GM21619 (cell line): ENCODE data around the gene RBP3.

Experiments used
- ATAC-seq: cut with Tn5 transposase; IDR thresholded peaks from one replicate; pipeline ENCODE4 v1.9.1; 2021; ENCODE audit not compliant: unreplicated experiment

The RBP3 gene

DNA sequence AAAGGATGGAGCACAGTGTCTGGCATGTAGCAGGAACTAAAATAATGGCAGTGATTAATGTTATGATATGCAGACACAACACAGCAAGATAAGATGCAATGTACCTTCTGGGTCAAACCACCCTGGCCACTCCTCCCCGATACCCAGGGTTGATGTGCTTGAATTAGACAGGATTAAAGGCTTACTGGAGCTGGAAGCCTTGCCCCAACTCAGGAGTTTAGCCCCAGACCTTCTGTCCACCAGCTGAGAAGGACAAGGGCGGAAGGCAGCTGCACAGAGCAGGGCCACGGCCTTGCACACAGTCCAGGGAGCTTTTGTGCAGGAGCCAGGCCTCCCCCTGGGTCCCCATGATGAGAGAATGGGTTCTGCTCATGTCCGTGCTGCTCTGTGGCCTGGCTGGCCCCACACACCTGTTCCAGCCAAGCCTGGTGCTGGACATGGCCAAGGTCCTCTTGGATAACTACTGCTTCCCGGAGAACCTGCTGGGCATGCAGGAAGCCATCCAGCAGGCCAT, at the start of gene RBP3:
Gene RBP3, plus strand, starts transcription at position 226 of the 514 bp plus-strand sequence. Its CDS starts 122 bp downstream, at position 348.
- ATAC-seq, result no peak

- ATAC-seq, result no peak
Observed at GRCh38 chr10:47298715-47299114, 49.4 kb upstream of the RBP3 start.

GRCh38 chr10:47299611-47300428, 48.3 kb upstream of the RBP3 start, which contains the start of gene GDF10:
TSS of gene GDF10 (plus strand) at chr10:47300197. CDS start at chr10:47300652, 455 bp downstream.
- no peak for ATAC-seq

- ATAC-seq, result no peak
Observed at GRCh38 chr10:47300429-47300931, 47.7 kb upstream of the RBP3 start.

DNA sequence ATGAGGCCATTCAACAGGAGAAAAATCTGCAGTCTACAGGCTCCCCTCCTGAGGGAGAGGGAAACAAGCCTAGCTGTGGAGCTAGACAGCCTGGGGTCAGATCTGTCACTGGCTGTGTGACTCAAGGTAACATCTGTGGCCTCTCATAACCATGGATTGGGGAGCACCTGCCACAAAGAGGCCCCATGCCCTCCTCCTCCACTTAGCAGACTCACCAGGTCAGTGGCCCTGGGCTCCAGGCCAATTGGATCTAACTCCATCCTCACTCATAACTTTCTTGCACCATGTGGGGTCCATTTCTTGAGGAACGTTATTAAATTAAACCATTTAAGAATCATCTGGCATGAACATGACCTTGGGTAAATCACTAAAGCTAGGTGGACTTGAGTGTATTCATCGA, 46.3 kb upstream of the RBP3 start:
- no peak for ATAC-seq

DNA sequence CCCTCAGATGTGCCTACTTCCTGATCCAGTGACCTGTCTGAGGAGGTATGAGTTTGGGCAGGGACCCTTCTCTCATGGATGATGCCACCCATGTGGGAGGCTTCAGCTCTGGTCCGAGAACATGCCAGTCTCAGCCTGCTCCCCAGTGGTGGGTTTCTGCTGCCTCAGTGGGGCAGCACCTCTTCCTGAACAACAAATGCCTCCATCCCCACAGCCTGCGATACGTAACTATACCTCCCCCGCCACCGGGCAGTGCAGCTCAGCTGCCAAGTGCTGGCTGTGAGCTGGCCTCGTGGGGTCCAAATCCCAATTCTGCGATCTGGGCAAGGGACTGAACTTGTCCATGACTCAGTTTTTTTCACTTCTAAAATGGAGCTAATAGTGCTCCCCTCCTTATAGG, 45.1 kb upstream of the RBP3 start:
- ATAC-seq, result no peak

DNA sequence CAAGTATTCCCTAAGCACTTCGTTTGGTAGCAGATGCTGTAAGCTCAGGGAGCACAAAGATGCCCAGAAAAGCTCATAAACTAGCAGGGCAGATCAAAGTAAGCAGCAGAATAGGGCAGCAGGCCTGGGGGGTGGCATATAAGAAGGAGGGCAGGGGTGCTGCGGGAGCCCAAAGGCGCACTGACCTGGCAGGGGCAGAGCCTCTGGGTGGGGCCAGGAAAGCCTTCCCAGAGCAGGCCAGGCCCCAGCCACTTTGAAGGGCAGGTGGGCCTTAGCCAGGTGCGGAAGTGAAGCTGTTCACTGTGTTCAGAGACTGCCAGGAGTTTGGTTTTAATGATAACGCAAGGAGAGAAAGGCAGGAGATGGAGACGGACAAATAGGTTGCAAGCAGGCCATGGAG, 44.3 kb upstream of the RBP3 start:
- no peak for ATAC-seq

GRCh38 chr10:47305566-47305965, 42.6 kb upstream of the RBP3 start:
- ATAC-seq, result no peak

- ATAC-seq, result no peak
Observed at GRCh38 chr10:47306387-47307210, 41.6 kb upstream of the RBP3 start.

DNA sequence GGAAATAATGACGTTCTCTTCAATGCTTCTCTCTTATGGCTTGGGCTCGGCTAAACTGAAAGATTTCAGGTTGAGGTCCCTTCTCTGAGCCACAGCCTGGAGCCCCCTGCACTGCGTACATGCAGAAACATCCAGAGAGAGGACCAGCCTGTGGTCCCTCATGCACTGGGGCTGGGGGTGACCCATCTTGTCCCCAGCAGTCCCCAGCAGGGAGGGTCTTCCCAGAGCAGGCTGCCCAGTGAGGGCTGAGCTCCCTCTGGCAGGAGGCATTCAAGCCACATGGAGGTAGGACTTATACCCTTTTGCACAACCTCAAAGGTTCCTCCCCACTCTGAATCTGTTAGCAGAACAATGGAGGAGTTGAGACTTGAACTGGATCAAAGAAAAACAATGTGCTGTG, 40.8 kb upstream of the RBP3 start:
- ATAC-seq, result no peak

GRCh38 chr10:47308775-47309174, 39.4 kb upstream of the RBP3 start:
- ATAC-seq, result no peak

- no peak for ATAC-seq
Observed at GRCh38 chr10:47309408-47310089, 38.6 kb upstream of the RBP3 start.

DNA sequence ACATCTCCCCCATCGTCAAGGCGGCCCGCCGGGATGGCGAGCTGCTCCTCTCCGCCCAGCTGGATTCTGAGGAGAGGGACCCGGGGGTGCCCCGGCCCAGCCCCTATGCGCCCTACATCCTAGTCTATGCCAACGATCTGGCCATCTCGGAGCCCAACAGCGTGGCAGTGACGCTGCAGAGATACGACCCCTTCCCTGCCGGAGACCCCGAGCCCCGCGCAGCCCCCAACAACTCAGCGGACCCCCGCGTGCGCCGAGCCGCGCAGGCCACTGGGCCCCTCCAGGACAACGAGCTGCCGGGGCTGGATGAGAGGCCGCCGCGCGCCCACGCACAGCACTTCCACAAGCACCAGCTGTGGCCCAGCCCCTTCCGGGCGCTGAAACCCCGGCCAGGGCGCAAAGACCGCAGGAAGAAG, 38.1 kb upstream of the RBP3 start:
- ATAC-seq, result no peak

DNA sequence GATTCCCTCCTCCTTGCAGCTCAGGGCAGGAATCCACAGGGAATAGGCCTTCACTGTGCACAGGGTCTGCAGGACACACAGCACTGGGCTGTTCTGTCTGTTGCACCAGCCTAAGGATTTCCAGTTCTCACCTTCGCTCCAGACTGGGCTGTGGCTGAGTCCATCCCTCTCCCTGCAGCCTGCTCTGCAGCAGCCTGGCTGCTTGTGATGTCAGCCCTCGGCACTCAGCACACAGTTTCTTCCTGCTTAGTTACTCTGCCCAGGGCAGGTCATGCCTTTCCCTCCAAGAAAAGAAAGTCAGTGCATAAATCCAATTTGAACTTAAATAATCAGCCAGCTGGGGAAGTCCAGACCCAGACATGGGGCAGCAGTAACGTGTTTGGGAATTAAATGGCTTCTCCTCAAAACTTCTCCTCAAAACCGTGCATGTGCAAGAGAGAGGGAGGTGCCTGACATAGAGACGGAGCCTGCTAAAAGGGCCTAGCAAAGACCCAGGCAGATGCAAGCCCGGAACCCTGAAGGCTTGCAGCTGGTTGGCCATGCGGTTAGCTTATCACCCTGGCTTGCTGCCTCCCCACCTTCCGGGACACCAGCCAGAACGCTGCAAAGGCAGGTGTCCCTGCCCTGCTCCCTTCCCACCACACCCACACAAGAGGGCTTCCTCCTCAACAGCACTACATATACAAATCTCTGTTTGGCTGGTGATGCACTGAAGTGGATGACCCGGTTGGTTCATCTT, 36.8 kb upstream of the RBP3 start:
- ATAC-seq, result no peak

GRCh38 chr10:47311932-47312662, 36.1 kb upstream of the RBP3 start:
- peak; percentile 66 for ATAC-seq

DNA sequence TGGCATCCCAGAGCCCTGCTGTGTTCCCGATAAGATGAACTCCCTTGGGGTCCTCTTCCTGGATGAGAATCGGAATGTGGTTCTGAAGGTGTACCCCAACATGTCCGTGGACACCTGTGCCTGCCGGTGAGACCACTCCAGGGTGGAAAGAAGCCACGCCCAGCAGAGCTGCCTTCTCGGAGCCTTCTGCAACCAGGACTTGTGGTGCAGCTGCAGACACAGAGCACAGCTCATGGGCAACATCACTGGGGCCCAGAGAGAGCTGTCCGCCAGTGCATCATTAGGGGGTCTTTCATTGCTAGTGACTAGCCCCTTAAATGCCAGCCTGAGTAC, 35.5 kb upstream of the RBP3 start:
- ATAC-seq, result no peak

GRCh38 chr10:47314416-47314970, 33.7 kb upstream of the RBP3 start:
- no peak for ATAC-seq

- ATAC-seq, result no peak
Observed at GRCh38 chr10:47315421-47315820, 32.7 kb upstream of the RBP3 start.

- no peak for ATAC-seq
Observed at GRCh38 chr10:47316131-47316530, 32.0 kb upstream of the RBP3 start.
